ENCODE measurements around the gene COLEC11. TPM values are rescaled to one million over a fixed set of nuclear protein-coding genes. Genes with fewer than 3 reads are reported as not detected.

Gene COLEC11
- total and polyA plus RNA-seq, 2 of the 13 experiments (the other 11 are each of a cell fraction or from before 2014, with no cell fraction given): 1.5 to 3.0 TPM

DNA sequence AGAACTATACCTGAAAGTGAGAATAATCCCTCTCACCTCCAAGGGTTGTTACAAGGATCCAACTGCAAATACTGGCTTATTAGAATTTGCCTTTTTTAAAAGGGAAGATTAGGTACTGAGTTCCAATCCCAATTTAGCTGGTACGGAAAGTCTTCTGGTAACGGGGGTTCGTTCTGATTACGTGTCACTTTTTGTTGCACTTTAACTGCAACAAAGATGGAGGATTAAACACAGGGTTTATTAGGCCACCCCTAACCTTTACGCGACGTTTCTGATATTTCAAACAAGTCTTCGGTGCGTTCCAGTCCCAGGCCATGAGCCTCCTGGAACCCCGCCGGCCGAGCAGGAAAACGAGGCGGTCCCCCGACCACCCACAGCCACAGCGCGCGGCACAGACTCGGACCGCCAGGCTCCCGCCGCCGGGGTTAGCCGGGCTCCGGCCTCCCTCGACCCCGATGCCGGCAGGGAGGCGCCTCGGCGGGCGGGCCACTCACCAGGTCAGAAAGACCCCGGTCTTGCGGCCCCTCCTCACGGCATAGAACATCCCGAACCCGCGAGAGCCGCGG, 37.2 kb upstream of the COLEC11 start (continued):
- no peak for TF ChIP-seq BRD4 (CRISPR knock-in tag; IDR thresholded peaks at IDR 0.05)
- TF ChIP-seq, protein P1, sequence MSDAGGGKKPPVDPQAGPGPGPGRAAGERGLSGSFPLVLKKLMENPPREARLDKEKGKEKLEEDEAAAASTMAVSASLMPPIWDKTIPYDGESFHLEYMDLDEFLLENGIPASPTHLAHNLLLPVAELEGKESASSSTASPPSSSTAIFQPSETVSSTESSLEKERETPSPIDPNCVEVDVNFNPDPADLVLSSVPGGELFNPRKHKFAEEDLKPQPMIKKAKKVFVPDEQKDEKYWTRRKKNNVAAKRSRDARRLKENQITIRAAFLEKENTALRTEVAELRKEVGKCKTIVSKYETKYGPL (CRISPR knock-in tag; IDR thresholded peaks at IDR 0.05): peak; percentile 20; the same call in 1 of the 2 replicates
- TF ChIP-seq HCFC1 (IDR thresholded peaks at IDR 0.05; ENCODE audit: low read depth, low read length): no peak
- TF ChIP-seq RARA (CRISPR knock-in tag; IDR thresholded peaks at IDR 0.05): no peak
- TF ChIP-seq NR2C2 (CRISPR knock-in tag; IDR thresholded peaks at IDR 0.05; ENCODE audit: borderline replicate concordance): no peak
- TF ChIP-seq ZNF615 (CRISPR knock-in tag; IDR thresholded peaks at IDR 0.05; ENCODE audit: borderline replicate concordance): 0 out of 2 replicates have a peak, but pooled peaks have one; percentile 31
- TF ChIP-seq, protein P2, sequence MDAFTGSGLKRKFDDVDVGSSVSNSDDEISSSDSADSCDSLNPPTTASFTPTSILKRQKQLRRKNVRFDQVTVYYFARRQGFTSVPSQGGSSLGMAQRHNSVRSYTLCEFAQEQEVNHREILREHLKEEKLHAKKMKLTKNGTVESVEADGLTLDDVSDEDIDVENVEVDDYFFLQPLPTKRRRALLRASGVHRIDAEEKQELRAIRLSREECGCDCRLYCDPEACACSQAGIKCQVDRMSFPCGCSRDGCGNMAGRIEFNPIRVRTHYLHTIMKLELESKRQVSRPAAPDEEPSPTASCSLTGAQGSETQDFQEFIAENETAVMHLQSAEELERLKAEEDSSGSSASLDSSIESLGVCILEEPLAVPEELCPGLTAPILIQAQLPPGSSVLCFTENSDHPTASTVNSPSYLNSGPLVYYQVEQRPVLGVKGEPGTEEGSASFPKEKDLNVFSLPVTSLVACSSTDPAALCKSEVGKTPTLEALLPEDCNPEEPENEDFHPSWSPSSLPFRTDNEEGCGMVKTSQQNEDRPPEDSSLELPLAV (CRISPR knock-in tag; conservative IDR thresholded peaks at IDR 0.05; ENCODE audit: low read depth): no peak
- TF ChIP-seq SNAI1 (CRISPR knock-in tag; IDR thresholded peaks at IDR 0.05; ENCODE audit: borderline replicate concordance): no peak
- TF ChIP-seq, protein P3, sequence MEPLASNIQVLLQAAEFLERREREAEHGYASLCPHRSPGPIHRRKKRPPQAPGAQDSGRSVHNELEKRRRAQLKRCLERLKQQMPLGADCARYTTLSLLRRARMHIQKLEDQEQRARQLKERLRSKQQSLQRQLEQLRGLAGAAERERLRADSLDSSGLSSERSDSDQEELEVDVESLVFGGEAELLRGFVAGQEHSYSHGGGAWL (CRISPR knock-in tag; IDR thresholded peaks at IDR 0.05): no peak
- no peak for TF ChIP-seq FOXM1 (CRISPR knock-in tag; IDR thresholded peaks at IDR 0.05)
- peak; percentile 73; the same call in 1 of the 2 replicates for TF ChIP-seq GPN1 (CRISPR knock-in tag; IDR thresholded peaks at IDR 0.05; ENCODE audit: borderline replicate concordance)
- TF ChIP-seq, protein P4, sequence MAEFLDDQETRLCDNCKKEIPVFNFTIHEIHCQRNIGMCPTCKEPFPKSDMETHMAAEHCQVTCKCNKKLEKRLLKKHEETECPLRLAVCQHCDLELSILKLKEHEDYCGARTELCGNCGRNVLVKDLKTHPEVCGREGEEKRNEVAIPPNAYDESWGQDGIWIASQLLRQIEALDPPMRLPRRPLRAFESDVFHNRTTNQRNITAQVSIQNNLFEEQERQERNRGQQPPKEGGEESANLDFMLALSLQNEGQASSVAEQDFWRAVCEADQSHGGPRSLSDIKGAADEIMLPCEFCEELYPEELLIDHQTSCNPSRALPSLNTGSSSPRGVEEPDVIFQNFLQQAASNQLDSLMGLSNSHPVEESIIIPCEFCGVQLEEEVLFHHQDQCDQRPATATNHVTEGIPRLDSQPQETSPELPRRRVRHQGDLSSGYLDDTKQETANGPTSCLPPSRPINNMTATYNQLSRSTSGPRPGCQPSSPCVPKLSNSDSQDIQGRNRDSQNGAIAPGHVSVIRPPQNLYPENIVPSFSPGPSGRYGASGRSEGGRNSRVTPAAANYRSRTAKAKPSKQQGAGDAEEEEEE (CRISPR knock-in tag; IDR thresholded peaks at IDR 0.05; ENCODE audit: borderline replicate concordance): 0 out of 2 replicates have a peak, but pooled peaks have one; percentile 3
- peak; percentile 33; the same call in 1 of the 2 replicates for TF ChIP-seq ZNF263 (CRISPR knock-in tag; IDR thresholded peaks at IDR 0.05)
- TF ChIP-seq, protein P5, sequence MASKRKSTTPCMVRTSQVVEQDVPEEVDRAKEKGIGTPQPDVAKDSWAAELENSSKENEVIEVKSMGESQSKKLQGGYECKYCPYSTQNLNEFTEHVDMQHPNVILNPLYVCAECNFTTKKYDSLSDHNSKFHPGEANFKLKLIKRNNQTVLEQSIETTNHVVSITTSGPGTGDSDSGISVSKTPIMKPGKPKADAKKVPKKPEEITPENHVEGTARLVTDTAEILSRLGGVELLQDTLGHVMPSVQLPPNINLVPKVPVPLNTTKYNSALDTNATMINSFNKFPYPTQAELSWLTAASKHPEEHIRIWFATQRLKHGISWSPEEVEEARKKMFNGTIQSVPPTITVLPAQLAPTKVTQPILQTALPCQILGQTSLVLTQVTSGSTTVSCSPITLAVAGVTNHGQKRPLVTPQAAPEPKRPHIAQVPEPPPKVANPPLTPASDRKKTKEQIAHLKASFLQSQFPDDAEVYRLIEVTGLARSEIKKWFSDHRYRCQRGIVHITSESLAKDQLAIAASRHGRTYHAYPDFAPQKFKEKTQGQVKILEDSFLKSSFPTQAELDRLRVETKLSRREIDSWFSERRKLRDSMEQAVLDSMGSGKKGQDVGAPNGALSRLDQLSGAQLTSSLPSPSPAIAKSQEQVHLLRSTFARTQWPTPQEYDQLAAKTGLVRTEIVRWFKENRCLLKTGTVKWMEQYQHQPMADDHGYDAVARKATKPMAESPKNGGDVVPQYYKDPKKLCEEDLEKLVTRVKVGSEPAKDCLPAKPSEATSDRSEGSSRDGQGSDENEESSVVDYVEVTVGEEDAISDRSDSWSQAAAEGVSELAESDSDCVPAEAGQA (IDR thresholded peaks at IDR 0.05; ENCODE audit: low read depth): no peak
- TF ChIP-seq, protein P5 (CRISPR knock-in tag; IDR thresholded peaks at IDR 0.05; ENCODE audit: borderline replicate concordance): 0 out of 2 replicates have a peak, but pooled peaks have one; percentile 30
- TF ChIP-seq SMAD3 (CRISPR knock-in tag; IDR thresholded peaks at IDR 0.05): no peak
- TF ChIP-seq SMYD3 (CRISPR knock-in tag; IDR thresholded peaks at IDR 0.05): peak; percentile 5; the same call in 1 of the 2 replicates
- TF ChIP-seq CCDC6 (CRISPR knock-in tag; IDR thresholded peaks at IDR 0.05): peak; percentile 51; the same call in 1 of the 2 replicates
- TF ChIP-seq RORA (CRISPR knock-in tag; IDR thresholded peaks at IDR 0.05): no peak
